Liver (tissue), 4 donors: ENCODE data around the gene SH3PXD2B. TPM values are rescaled to one million over a fixed set of nuclear protein-coding genes. Genes with fewer than 3 reads are reported as not detected.

Experiments
- polyA plus RNA-seq, 2 donors: library from polyadenylated mRNA; stranded (reverse) in 1 of 2; unstranded in 1 of 2; fragments of 200-250 nt in 1 of 2; fragments of >200 nt in 1 of 2; fragmentation: Nextera tagmentation in 1 of 2; extraction: Ambion mirVana in 1 of 2; gene quantifications; one replicate each; pipeline versions ENCODE4 v1.2.1 to v1.2.3, GENCODE V29; 2013 to 2015
- total RNA-seq, 2 donors: library from RNA; depleted of rRNA; stranded (reverse); fragments of >200 nt; gene quantifications; one replicate each; pipeline ENCODE4 v1.2.3, GENCODE V29; 2014
- donor health status: healthy.
- donor health status: healthy.
- donor health status: healthy.

Gene SH3PXD2B
- total and polyA plus RNA-seq, 4 donors = 1.1 to 3.3 (median 2.2) TPM

Other genes with a start within 250 kb of the SH3PXD2B start
- 1 to 10 TPM; 7.9 to 8.3 TPM for gene UBTD2, start 170.8 kb downstream of the SH3PXD2B start, total RNA-seq
- gene UBTD2, start 170.8 kb downstream of the SH3PXD2B start, polyA plus RNA-seq = 1 to 10 TPM; 4.4 to 5.3 TPM
- gene NEURL1B, start 186.7 kb upstream of the SH3PXD2B start, total RNA-seq = 10 to 100 TPM in 1 of 2 donors, 1 to 10 TPM in 1; 4.8 to 10.0 TPM
- 1 to 10 TPM; 1.5 to 6.3 TPM for gene NEURL1B, start 186.7 kb upstream of the SH3PXD2B start, polyA plus RNA-seq